WTC11 (cell line): Measurements from ENCODE around the gene CCND1. TPM values are rescaled to one million over a fixed set of nuclear protein-coding genes. Genes with fewer than 3 reads are reported as not detected.

Experiments used
- ATAC-seq: fragments of 200-7000 bp; cut with Tn5 transposase; 2 replicates; pipeline ENCODE4 v1.10.0; 2021; ENCODE audit warnings: mild to moderate bottlenecking, moderate library complexity
- CTCF ChIA-PET: fragments of 300-600 bp; sonication (Branson Sonifier 250); formaldehyde crosslinking; loops from one replicate; lab custom pipeline; 2021; ENCODE audit warnings: antibody characterized with exemption; lab: Charles Lee
- POLR2A ChIA-PET: fragments of 350-600 bp; sonication (Branson Sonifier 250); formaldehyde crosslinking; loops from one replicate; lab custom pipeline; 2021; ENCODE audit warnings: antibody characterized with exemption; lab: Charles Lee
- DNase-seq: peaks from one replicate; pipeline ENCODE4 v3.0.0; 2021; ENCODE audit warnings: low spot score
- H3K27ac Mint-ChIP-seq: 2 replicates; pipeline ENCODE4 v1.8.0; 2021; ENCODE audit warnings: mixed read lengths
- H3K27me3 Mint-ChIP-seq: 2 replicates; pipeline ENCODE4 v1.8.0; 2021; ENCODE audit warnings: low read depth, mild to moderate bottlenecking, moderate library complexity, mixed read lengths
- H3K36me3 Mint-ChIP-seq: 2 replicates; pipeline ENCODE4 v1.8.0; 2021; ENCODE audit warnings: mixed read lengths
- H3K4me1 Mint-ChIP-seq: 2 replicates; pipeline ENCODE4 v1.8.0; 2022; ENCODE audit warnings: mixed read lengths
- H3K4me3 Mint-ChIP-seq: 2 replicates; pipeline ENCODE4 v1.8.0; 2021; ENCODE audit warnings: mild to moderate bottlenecking, moderate library complexity, mixed read lengths
- H3K9me3 Mint-ChIP-seq: 2 replicates; pipeline ENCODE4 v1.8.0; 2021; ENCODE audit warnings: mixed read lengths
- GABPB1 ChIP-seq: sonication (generic); formaldehyde crosslinking; IDR thresholded peaks from 2 replicates; pipeline ENCODE4 v1.8.1; 2023; ENCODE audit warnings: mild to moderate bottlenecking, missing genetic modification reagents
- GRHL2 ChIP-seq: fragments of 250-450 bp; sonication (Bioruptor Pico); IDR thresholded peaks from 2 replicates; pipeline ENCODE4 v1.8.0; 2022; ENCODE audit warnings: mild to moderate bottlenecking, moderate library complexity; ENCODE audit not compliant: insufficient replicate concordance, severe bottlenecking
- HMGA2 ChIP-seq: fragments of 250-450 bp; sonication (Bioruptor Pico); IDR thresholded peaks from 2 replicates; pipeline ENCODE4 v1.4.0; 2021; ENCODE audit warnings: mild to moderate bottlenecking, moderate library complexity
- KAT7 ChIP-seq: sonication (generic); formaldehyde crosslinking; IDR thresholded peaks from 2 replicates; pipeline ENCODE4 v1.8.1; 2023; ENCODE audit warnings: missing genetic modification reagents, mild to moderate bottlenecking, borderline replicate concordance
- PRRX2 ChIP-seq: fragments of 250-450 bp; sonication (Bioruptor Pico); IDR thresholded peaks from 2 replicates; pipeline ENCODE4 v1.8.0; 2021; ENCODE audit warnings: mild to moderate bottlenecking
- SOX15 ChIP-seq: fragments of 250-450 bp; sonication (Bioruptor Pico); IDR thresholded peaks from 2 replicates; pipeline ENCODE4 v1.9.0; 2021; ENCODE audit warnings: mild to moderate bottlenecking
- SP1 ChIP-seq: sonication (generic); formaldehyde crosslinking; conservative IDR thresholded peaks from 2 replicates; pipeline ENCODE4 v1.8.1; 2022; ENCODE audit warnings: missing genetic modification reagents
- ZNF138 ChIP-seq: sonication (generic); formaldehyde crosslinking; conservative IDR thresholded peaks from 2 replicates; pipeline ENCODE4 v1.8.1; 2022; ENCODE audit warnings: mild to moderate bottlenecking, moderate library complexity, missing genetic modification reagents
- ZNF396 ChIP-seq: fragments of 250-450 bp; sonication (Bioruptor Pico); IDR thresholded peaks from 2 replicates; pipeline ENCODE4 v1.8.0; 2021; ENCODE audit warnings: mild to moderate bottlenecking, moderate library complexity, borderline replicate concordance
- ZNF423 ChIP-seq: fragments of 250-450 bp; sonication (Bioruptor Pico); IDR thresholded peaks from 2 replicates; pipeline ENCODE4 v2.1.2; 2022; ENCODE audit warnings: mild to moderate bottlenecking, moderate library complexity
- total RNA-seq: library from RNA; stranded (reverse); gene quantifications from 3 replicates; pipeline ENCODE4 v1.2.3, GENCODE V29; 2021
- TF ChIP-seq, protein P1 (sequence below): sonication (generic); formaldehyde crosslinking; IDR thresholded peaks from 2 replicates; pipeline ENCODE4 v1.8.1; 2023; ENCODE audit warnings: mild to moderate bottlenecking, missing genetic modification reagents
- TF ChIP-seq, protein P2 (sequence below): fragments of 250-450 bp; sonication (Bioruptor Pico); IDR thresholded peaks from 2 replicates; pipeline ENCODE4 v1.9.0; 2021; ENCODE audit warnings: mild to moderate bottlenecking, borderline replicate concordance
- TF ChIP-seq, protein P3 (sequence below): sonication (generic); formaldehyde crosslinking; IDR thresholded peaks from 2 replicates; pipeline ENCODE4 v1.8.0; 2023; ENCODE audit warnings: missing genetic modification reagents, mild to moderate bottlenecking, borderline replicate concordance
- TF ChIP-seq, protein P4 (sequence below): sonication (generic); formaldehyde crosslinking; IDR thresholded peaks from 2 replicates; pipeline ENCODE4 v1.8.1; 2023; ENCODE audit warnings: mild to moderate bottlenecking, moderate library complexity, missing genetic modification reagents
- TF ChIP-seq, protein P5 (sequence below): fragments of 250-450 bp; sonication (Bioruptor Pico); IDR thresholded peaks from 2 replicates; pipeline ENCODE4 v1.9.0; 2021; ENCODE audit warnings: mild to moderate bottlenecking
- TF ChIP-seq, protein P6 (sequence below): sonication (generic); formaldehyde crosslinking; IDR thresholded peaks from 2 replicates; pipeline ENCODE4 v1.8.0; 2022; ENCODE audit warnings: missing genetic modification reagents

CCND1 gene
- total RNA-seq, 1 experiment from 2014 or later, result 212 TPM

DNA sequence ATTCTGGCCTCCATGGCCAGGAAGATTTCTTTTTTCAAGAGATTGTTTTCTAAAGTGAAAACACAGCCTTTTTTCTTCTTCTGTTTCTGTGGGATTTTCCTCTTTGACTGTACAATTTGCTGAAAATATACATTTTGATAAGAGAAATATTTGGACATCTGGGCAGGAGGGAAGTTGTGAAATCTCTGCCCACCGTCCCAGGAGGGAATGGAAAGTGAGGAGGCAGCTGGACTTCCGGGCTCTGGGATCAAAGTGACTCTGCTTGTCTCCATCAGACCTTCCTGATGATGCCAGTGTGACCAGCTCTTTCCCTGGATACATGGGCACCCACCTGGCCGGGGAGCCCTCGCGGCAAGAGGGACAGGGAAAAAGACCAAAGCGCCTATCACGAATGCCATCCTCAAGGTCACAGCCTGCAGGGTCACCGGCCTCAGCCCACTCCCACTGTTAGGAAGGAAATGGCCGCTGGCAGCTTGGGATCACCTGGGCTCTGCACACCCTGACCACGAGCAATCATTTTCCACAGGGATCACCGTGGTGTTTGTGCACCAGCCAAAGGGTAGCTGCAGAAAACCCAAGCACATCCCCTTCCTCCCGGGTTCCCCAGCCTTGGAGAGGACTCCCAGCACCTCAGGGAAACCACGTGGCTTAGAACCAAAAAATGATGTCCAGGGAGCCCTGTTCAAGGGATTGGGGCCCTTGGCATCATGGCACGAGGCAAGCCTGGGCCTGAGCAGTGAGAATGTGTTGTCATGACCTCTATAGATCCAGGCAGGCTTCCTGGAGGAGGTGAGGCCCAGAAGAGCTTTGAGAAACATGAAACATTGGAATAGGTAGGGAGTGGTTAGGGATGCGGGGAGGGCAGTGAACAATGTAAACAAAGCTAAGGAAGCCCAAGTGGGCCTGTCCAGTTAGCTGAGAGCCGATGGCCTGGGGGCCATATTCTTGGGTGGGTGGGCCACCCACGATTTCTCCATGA lies 29.1 kb upstream of the CCND1 start (continued):
- TF ChIP-seq, protein P1, sequence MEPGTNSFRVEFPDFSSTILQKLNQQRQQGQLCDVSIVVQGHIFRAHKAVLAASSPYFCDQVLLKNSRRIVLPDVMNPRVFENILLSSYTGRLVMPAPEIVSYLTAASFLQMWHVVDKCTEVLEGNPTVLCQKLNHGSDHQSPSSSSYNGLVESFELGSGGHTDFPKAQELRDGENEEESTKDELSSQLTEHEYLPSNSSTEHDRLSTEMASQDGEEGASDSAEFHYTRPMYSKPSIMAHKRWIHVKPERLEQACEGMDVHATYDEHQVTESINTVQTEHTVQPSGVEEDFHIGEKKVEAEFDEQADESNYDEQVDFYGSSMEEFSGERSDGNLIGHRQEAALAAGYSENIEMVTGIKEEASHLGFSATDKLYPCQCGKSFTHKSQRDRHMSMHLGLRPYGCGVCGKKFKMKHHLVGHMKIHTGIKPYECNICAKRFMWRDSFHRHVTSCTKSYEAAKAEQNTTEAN, result no peak
- TF ChIP-seq, protein P2, sequence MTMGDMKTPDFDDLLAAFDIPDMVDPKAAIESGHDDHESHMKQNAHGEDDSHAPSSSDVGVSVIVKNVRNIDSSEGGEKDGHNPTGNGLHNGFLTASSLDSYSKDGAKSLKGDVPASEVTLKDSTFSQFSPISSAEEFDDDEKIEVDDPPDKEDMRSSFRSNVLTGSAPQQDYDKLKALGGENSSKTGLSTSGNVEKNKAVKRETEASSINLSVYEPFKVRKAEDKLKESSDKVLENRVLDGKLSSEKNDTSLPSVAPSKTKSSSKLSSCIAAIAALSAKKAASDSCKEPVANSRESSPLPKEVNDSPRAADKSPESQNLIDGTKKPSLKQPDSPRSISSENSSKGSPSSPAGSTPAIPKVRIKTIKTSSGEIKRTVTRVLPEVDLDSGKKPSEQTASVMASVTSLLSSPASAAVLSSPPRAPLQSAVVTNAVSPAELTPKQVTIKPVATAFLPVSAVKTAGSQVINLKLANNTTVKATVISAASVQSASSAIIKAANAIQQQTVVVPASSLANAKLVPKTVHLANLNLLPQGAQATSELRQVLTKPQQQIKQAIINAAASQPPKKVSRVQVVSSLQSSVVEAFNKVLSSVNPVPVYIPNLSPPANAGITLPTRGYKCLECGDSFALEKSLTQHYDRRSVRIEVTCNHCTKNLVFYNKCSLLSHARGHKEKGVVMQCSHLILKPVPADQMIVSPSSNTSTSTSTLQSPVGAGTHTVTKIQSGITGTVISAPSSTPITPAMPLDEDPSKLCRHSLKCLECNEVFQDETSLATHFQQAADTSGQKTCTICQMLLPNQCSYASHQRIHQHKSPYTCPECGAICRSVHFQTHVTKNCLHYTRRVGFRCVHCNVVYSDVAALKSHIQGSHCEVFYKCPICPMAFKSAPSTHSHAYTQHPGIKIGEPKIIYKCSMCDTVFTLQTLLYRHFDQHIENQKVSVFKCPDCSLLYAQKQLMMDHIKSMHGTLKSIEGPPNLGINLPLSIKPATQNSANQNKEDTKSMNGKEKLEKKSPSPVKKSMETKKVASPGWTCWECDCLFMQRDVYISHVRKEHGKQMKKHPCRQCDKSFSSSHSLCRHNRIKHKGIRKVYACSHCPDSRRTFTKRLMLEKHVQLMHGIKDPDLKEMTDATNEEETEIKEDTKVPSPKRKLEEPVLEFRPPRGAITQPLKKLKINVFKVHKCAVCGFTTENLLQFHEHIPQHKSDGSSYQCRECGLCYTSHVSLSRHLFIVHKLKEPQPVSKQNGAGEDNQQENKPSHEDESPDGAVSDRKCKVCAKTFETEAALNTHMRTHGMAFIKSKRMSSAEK, result no peak
- TF ChIP-seq, protein P3, sequence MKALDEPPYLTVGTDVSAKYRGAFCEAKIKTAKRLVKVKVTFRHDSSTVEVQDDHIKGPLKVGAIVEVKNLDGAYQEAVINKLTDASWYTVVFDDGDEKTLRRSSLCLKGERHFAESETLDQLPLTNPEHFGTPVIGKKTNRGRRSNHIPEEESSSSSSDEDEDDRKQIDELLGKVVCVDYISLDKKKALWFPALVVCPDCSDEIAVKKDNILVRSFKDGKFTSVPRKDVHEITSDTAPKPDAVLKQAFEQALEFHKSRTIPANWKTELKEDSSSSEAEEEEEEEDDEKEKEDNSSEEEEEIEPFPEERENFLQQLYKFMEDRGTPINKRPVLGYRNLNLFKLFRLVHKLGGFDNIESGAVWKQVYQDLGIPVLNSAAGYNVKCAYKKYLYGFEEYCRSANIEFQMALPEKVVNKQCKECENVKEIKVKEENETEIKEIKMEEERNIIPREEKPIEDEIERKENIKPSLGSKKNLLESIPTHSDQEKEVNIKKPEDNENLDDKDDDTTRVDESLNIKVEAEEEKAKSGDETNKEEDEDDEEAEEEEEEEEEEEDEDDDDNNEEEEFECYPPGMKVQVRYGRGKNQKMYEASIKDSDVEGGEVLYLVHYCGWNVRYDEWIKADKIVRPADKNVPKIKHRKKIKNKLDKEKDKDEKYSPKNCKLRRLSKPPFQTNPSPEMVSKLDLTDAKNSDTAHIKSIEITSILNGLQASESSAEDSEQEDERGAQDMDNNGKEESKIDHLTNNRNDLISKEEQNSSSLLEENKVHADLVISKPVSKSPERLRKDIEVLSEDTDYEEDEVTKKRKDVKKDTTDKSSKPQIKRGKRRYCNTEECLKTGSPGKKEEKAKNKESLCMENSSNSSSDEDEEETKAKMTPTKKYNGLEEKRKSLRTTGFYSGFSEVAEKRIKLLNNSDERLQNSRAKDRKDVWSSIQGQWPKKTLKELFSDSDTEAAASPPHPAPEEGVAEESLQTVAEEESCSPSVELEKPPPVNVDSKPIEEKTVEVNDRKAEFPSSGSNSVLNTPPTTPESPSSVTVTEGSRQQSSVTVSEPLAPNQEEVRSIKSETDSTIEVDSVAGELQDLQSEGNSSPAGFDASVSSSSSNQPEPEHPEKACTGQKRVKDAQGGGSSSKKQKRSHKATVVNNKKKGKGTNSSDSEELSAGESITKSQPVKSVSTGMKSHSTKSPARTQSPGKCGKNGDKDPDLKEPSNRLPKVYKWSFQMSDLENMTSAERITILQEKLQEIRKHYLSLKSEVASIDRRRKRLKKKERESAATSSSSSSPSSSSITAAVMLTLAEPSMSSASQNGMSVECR (CRISPR knock-in tag), result no peak
- TF ChIP-seq, protein P4, sequence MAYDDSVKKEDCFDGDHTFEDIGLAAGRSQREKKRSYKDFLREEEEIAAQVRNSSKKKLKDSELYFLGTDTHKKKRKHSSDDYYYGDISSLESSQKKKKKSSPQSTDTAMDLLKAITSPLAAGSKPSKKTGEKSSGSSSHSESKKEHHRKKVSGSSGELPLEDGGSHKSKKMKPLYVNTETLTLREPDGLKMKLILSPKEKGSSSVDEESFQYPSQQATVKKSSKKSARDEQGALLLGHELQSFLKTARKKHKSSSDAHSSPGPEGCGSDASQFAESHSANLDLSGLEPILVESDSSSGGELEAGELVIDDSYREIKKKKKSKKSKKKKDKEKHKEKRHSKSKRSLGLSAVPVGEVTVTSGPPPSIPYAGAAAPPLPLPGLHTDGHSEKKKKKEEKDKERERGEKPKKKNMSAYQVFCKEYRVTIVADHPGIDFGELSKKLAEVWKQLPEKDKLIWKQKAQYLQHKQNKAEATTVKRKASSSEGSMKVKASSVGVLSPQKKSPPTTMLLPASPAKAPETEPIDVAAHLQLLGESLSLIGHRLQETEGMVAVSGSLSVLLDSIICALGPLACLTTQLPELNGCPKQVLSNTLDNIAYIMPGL, result no peak
- no peak for TF ChIP-seq ZNF396 (CRISPR knock-in tag)
- TF ChIP-seq ZNF423 (CRISPR knock-in tag), result no peak
- TF ChIP-seq SP1, result no peak
- no peak for TF ChIP-seq HMGA2 (CRISPR knock-in tag)
- TF ChIP-seq ZNF138 (CRISPR knock-in tag), result no peak
- no peak for TF ChIP-seq GRHL2 (CRISPR knock-in tag)

DNA sequence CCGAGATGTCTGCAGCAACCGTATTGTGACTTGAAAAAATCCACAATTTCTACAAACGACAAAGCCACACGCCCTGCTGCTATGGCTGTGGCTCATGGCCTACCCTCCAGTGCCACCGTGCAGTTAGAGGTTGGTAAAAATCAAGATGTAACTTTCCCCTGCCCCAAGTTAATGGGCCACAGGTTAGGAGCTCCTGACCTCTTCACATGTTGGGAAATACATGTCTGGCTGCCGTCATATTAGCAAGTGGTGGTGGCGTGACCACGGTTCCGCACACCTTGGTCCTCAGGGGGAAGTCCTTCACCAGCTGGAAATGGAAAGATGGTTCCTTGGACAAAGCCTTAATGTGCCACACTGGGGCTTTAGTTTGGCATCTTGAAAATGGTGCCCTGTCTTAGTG lies 27.4 kb upstream of the CCND1 start:
- POLR2A ChIA-PET, result no interaction called here
- ATAC-seq, result no peak
- Mint-ChIP-seq H3K27ac (no peak overlapping the region), H3K27me3 (peaks cover 3% of the 10 kb centered on the region), H3K4me1 (peaks cover 26% of the 10 kb centered on the region), H3K9me3 (peaks cover 23% of the 10 kb centered on the region), H3K36me3 (peaks cover 10% of the 10 kb centered on the region; the same call in 1 of the 2 replicates), H3K4me3 (no peak overlapping the region)
- CTCF ChIA-PET, result interaction anchor here (0.6 kb wide), 1 partner anchor 495 kb away, joined by 3 read pairs; no protein-coding TSS in a partner anchor
- no peak for DNase-seq
- TF ChIP-seq PRRX2 (CRISPR knock-in tag) (no peak), KAT7 (CRISPR knock-in tag) (no peak), ZNF138 (CRISPR knock-in tag) (no peak), SOX15 (CRISPR knock-in tag) (no peak), GABPB1 (no peak)
- TF ChIP-seq, protein P5, sequence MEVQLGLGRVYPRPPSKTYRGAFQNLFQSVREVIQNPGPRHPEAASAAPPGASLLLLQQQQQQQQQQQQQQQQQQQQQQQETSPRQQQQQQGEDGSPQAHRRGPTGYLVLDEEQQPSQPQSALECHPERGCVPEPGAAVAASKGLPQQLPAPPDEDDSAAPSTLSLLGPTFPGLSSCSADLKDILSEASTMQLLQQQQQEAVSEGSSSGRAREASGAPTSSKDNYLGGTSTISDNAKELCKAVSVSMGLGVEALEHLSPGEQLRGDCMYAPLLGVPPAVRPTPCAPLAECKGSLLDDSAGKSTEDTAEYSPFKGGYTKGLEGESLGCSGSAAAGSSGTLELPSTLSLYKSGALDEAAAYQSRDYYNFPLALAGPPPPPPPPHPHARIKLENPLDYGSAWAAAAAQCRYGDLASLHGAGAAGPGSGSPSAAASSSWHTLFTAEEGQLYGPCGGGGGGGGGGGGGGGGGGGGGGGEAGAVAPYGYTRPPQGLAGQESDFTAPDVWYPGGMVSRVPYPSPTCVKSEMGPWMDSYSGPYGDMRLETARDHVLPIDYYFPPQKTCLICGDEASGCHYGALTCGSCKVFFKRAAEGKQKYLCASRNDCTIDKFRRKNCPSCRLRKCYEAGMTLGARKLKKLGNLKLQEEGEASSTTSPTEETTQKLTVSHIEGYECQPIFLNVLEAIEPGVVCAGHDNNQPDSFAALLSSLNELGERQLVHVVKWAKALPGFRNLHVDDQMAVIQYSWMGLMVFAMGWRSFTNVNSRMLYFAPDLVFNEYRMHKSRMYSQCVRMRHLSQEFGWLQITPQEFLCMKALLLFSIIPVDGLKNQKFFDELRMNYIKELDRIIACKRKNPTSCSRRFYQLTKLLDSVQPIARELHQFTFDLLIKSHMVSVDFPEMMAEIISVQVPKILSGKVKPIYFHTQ (CRISPR knock-in tag), result no peak
- TF ChIP-seq, protein P6, sequence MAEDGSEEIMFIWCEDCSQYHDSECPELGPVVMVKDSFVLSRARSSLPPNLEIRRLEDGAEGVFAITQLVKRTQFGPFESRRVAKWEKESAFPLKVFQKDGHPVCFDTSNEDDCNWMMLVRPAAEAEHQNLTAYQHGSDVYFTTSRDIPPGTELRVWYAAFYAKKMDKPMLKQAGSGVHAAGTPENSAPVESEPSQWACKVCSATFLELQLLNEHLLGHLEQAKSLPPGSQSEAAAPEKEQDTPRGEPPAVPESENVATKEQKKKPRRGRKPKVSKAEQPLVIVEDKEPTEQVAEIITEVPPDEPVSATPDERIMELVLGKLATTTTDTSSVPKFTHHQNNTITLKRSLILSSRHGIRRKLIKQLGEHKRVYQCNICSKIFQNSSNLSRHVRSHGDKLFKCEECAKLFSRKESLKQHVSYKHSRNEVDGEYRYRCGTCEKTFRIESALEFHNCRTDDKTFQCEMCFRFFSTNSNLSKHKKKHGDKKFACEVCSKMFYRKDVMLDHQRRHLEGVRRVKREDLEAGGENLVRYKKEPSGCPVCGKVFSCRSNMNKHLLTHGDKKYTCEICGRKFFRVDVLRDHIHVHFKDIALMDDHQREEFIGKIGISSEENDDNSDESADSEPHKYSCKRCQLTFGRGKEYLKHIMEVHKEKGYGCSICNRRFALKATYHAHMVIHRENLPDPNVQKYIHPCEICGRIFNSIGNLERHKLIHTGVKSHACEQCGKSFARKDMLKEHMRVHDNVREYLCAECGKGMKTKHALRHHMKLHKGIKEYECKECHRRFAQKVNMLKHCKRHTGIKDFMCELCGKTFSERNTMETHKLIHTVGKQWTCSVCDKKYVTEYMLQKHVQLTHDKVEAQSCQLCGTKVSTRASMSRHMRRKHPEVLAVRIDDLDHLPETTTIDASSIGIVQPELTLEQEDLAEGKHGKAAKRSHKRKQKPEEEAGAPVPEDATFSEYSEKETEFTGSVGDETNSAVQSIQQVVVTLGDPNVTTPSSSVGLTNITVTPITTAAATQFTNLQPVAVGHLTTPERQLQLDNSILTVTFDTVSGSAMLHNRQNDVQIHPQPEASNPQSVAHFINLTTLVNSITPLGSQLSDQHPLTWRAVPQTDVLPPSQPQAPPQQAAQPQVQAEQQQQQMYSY, result no peak
